ENCODE results near the gene CELSR2. TPM values are rescaled to one million over a fixed set of nuclear protein-coding genes. Genes with fewer than 3 reads are reported as not detected.

CELSR2 gene
- total RNA-seq, 4 donors from 2014 or later, result 14.0 to 16.7 (median 16.3) TPM

GRCh38 chr1:109207467-109208103 lies 41.8 kb upstream of the CELSR2 start:
- Histone ChIP-seq H3K27ac (no peak overlapping the region), H3K4me1 (no peaks in the 10 kb centered on the region), H3K36me3 (no peaks in the 10 kb centered on the region), H3K27me3 (no peaks in the 10 kb centered on the region), H3K4me3 (no peak overlapping the region), H3K9me3 (no peaks in the 10 kb centered on the region)
- 85 to 90% methylated on average over 7 of the region's 7 CpGs for WGBS, 2 donors
- no peak for DNase-seq (ENCODE audit: low spot score in 2 of 2)
- no peak for TF ChIP-seq POLR2A (IDR thresholded peaks at IDR 0.05)
- TF ChIP-seq EP300 (IDR thresholded peaks at IDR 0.05), result no peak
- TF ChIP-seq, protein P1, sequence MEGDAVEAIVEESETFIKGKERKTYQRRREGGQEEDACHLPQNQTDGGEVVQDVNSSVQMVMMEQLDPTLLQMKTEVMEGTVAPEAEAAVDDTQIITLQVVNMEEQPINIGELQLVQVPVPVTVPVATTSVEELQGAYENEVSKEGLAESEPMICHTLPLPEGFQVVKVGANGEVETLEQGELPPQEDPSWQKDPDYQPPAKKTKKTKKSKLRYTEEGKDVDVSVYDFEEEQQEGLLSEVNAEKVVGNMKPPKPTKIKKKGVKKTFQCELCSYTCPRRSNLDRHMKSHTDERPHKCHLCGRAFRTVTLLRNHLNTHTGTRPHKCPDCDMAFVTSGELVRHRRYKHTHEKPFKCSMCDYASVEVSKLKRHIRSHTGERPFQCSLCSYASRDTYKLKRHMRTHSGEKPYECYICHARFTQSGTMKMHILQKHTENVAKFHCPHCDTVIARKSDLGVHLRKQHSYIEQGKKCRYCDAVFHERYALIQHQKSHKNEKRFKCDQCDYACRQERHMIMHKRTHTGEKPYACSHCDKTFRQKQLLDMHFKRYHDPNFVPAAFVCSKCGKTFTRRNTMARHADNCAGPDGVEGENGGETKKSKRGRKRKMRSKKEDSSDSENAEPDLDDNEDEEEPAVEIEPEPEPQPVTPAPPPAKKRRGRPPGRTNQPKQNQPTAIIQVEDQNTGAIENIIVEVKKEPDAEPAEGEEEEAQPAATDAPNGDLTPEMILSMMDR (IDR thresholded peaks at IDR 0.05), result no peak

DNA sequence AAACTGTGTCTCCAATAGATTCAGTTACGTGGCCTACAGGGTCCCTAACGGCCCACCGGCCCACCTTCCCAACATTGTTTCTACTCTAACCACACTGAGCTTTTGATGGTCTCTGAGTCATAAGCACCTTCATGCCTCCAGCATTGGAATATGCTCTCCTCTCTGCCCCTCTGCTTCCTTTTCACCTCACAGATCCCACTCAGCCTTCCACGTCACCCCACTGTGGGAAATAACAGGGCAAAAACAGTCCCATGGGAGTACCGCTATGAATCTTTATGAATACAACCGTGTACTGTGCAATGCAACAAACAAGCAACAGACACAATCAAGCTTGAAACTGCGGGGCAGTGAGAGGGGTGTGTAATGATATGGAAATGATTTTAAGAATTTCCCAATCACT lies 40.9 kb upstream of the CELSR2 start:
- no peaks in the 10 kb centered on the region for H3K9me3 ChIP-seq
- no peaks in the 10 kb centered on the region for H3K27me3 ChIP-seq
- no peak overlapping the region for H3K27ac ChIP-seq
- no peak for TF ChIP-seq EP300 (IDR thresholded peaks at IDR 0.05)
- WGBS, 2 donors, result 62 to 65% methylated on average over 7 of the region's 7 CpGs
- peaks cover 0 to 4% (median under 1%) of the 10 kb centered on the region in 4 donors for H3K4me1 ChIP-seq
- H3K36me3 ChIP-seq, result no peaks in the 10 kb centered on the region
- H3K4me3 ChIP-seq, result peak overlapping the region in 1 of 4 donors; percentile 23
- DNase-seq (ENCODE audit: low spot score in 2 of 2), result no peak

GRCh38 chr1:109208836-109209463 lies 40.4 kb upstream of the CELSR2 start:
- Histone ChIP-seq H3K36me3 (no peaks in the 10 kb centered on the region), H3K27ac (no peak overlapping the region), H3K27me3 (no peaks in the 10 kb centered on the region), H3K9me3 (no peaks in the 10 kb centered on the region), H3K4me1 (peaks cover 0 to 6% (median 2%) of the 10 kb centered on the region in 4 donors), H3K4me3 (peak overlapping the region in 2 of 4 donors; percentile 5 to 23)
- no peak for DNase-seq (ENCODE audit: low spot score in 2 of 2)
- TF ChIP-seq EP300 (IDR thresholded peaks at IDR 0.05) (no peak), POLR2A (IDR thresholded peaks at IDR 0.05) (no peak)
- TF ChIP-seq, protein P1 (IDR thresholded peaks at IDR 0.05), result no peak
- WGBS, 2 donors, result 49 to 56% methylated on average over 9 of the region's 9 CpGs

DNA sequence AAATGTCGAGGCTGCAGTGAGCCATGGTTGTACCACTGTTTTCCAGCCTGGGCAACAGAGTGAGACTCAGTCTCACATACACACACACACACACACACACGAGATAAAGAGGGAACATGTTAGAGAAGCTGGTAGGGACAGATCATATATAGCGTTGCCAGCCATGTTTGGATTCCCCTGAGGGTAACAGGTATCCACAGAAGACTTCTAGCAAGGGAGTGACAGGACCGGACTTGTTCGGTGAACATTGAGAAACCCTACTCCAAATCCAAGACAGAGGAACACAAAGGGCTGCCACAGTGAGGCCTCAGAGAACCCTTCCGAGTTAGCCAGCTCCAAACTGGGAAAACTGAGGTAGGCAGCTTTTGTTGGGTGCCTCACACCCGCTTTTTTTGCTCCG lies 39.3 kb upstream of the CELSR2 start:
- TF ChIP-seq POLR2A (IDR thresholded peaks at IDR 0.05) (no peak), EP300 (IDR thresholded peaks at IDR 0.05) (no peak)
- TF ChIP-seq, protein P1 (IDR thresholded peaks at IDR 0.05), result no peak
- DNase-seq (ENCODE audit: low spot score in 2 of 2), result no peak
- H3K27ac ChIP-seq, result no peak overlapping the region
- H3K36me3 ChIP-seq, result no peaks in the 10 kb centered on the region
- no peaks in the 10 kb centered on the region for H3K27me3 ChIP-seq
- H3K4me1 ChIP-seq, result peaks cover 0 to 10% (median 3%) of the 10 kb centered on the region in 4 donors
- no peak overlapping the region for H3K4me3 ChIP-seq
- no peaks in the 10 kb centered on the region for H3K9me3 ChIP-seq
- 83 to 90% methylated on average over 8 of the region's 8 CpGs for WGBS, 2 donors

DNA sequence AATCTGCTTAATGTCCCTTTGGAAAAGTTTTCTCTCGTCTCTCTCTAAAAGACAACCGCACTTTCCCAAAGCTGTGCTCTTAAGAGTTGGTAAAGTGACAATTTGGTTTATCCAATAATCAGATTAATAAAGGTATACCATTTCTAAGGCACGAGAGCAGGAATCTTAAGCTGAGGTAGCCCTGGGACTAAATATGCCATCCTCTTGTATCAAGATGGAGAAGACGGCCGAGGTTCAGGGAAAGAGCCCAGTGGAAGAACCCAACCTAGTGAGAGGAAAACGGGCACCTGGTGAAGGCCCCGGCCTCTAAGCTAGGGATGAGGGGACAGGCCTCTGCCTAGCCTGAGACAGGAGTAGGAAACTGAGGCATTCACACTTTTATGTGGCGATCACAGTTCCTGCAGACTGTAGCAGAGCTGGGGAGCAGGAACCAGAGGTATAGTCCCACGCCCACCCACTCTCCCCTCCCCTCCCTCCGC lies 36.0 kb upstream of the CELSR2 start:
- no peak for TF ChIP-seq EP300 (IDR thresholded peaks at IDR 0.05)
- TF ChIP-seq, protein P1 (IDR thresholded peaks at IDR 0.05), result no peak
- TF ChIP-seq POLR2A (IDR thresholded peaks at IDR 0.05), result no peak
- Histone ChIP-seq H3K4me1 (peaks cover 0 to 35% (median 17%) of the 10 kb centered on the region in 4 donors), H3K36me3 (no peaks in the 10 kb centered on the region), H3K27me3 (no peaks in the 10 kb centered on the region), H3K9me3 (no peaks in the 10 kb centered on the region), H3K27ac (peak overlapping the region; percentile 76 to 95 (median 92)), H3K4me3 (peak overlapping the region; percentile 70 to 93 (median 88))
- no peak for DNase-seq (ENCODE audit: low spot score in 2 of 2)
- 37 to 44% methylated on average over 9 to 10 of the region's 10 CpGs for WGBS, 2 donors
